AG09309 (cell line): Measurements from ENCODE around the gene DDA1.

Experiments
- DNase-seq: peaks from one replicate; pipeline ENCODE4 v3.0.0-alpha.2; 2010; ENCODE audit warnings: low read depth
- H3K4me3 ChIP-seq: 2 replicates; pipeline ENCODE4 v1.5.1; 2011; ENCODE audit warnings: mild to moderate bottlenecking, low read depth, low read length, moderate library complexity; ENCODE audit not compliant: control insufficient read depth
- CTCF ChIP-seq: IDR thresholded peaks from 2 replicates; pipeline ENCODE4 v1.5.1; 2011; ENCODE audit warnings: mild to moderate bottlenecking, low read depth, low read length, inconsistent platforms; ENCODE audit not compliant: insufficient read depth, control insufficient read depth; ENCODE audit errors: missing control alignments

DDA1 gene

GRCh38 chr19:17335575-17335974 lies 26.2 kb downstream of the DDA1 start:
- no peak overlapping the region for H3K4me3 ChIP-seq
- no peak for DNase-seq
- TF ChIP-seq CTCF: no peak

GRCh38 chr19:17336872-17337674 lies 27.7 kb downstream of the DDA1 start, which contains the start of gene GTPBP3:
Gene GTPBP3 (plus strand): TSS chr19:17337553. CDS start chr19:17337612, 59 bp downstream.
- no peak for TF ChIP-seq CTCF
- peak within 1 kb of the TSS; percentile 65 for H3K4me3 ChIP-seq
- DNase-seq: peak; percentile 91

GRCh38 chr19:17337675-17338432 lies 28.5 kb downstream of the DDA1 start:
- H3K4me3 ChIP-seq: peak overlapping the region; percentile 65
- no peak for TF ChIP-seq CTCF
- DNase-seq: no peak

GRCh38 chr19:17338433-17339078 lies 29.2 kb downstream of the DDA1 start:
- DNase-seq: no peak
- peak overlapping the region; percentile 65 for H3K4me3 ChIP-seq
- TF ChIP-seq CTCF: no peak

- H3K4me3 ChIP-seq: no peak overlapping the region
- DNase-seq: no peak
- no peak for TF ChIP-seq CTCF
Observed at GRCh38 chr19:17339088-17339741, 29.9 kb downstream of the DDA1 start.

- no peak for DNase-seq
- H3K4me3 ChIP-seq: no peak overlapping the region
- TF ChIP-seq CTCF: no peak
Observed at GRCh38 chr19:17340302-17340870, 31.0 kb downstream of the DDA1 start.
